ENCODE measurements around the gene B4GALNT3.
"Not testable (repeated sequence)": the region's sequence is repeated elsewhere in the genome, so short reads cannot be mapped to it uniquely, and the experiment has no call there.

The B4GALNT3 gene

GRCh38 chr12:459430-460258 lies at the start of gene B4GALNT3:
TSS of gene B4GALNT3 (plus strand) at chr12:459939. CDS start at chr12:460377, 438 bp downstream.
- H3K4me3 ChIP-seq (ENCODE audit: low read length), result peak within 1 kb of the TSS; percentile 60
- DNase-seq (ENCODE audit: low read depth), result no peak
- no peak for TF ChIP-seq CTCF (conservative IDR thresholded peaks at IDR 0.05; ENCODE audit: low read depth, low read length)

- no peak for DNase-seq (ENCODE audit: low read depth)
- TF ChIP-seq CTCF (conservative IDR thresholded peaks at IDR 0.05; ENCODE audit: low read depth, low read length), result no peak
- no peak overlapping the region for H3K4me3 ChIP-seq (ENCODE audit: low read length)
These were observed 44.9 kb upstream of the B4GALNT3 start for GRCh38 chr12:414859-415258.

GRCh38 chr12:418432-418831 lies 41.3 kb upstream of the B4GALNT3 start:
- no peak overlapping the region for H3K4me3 ChIP-seq (ENCODE audit: low read length)
- no peak for DNase-seq (ENCODE audit: low read depth)
- no peak for TF ChIP-seq CTCF (conservative IDR thresholded peaks at IDR 0.05; ENCODE audit: low read depth, low read length)

- TF ChIP-seq CTCF (conservative IDR thresholded peaks at IDR 0.05; ENCODE audit: low read depth, low read length), result no peak
These were observed 37.2 kb upstream of the B4GALNT3 start for GRCh38 chr12:422526-422925.

GRCh38 chr12:435737-436136 lies 24.0 kb upstream of the B4GALNT3 start:
- H3K4me3 ChIP-seq (ENCODE audit: low read length); DNase-seq (ENCODE audit: low read depth): not testable (repeated sequence)

More at GRCh38 chr12:422526-422925, 37.2 kb upstream of the B4GALNT3 start:
- no peak for DNase-seq (ENCODE audit: low read depth)
- H3K4me3 ChIP-seq (ENCODE audit: low read length), result no peak overlapping the region

- no peak overlapping the region for H3K4me3 ChIP-seq (ENCODE audit: low read length)
- peak; percentile 82 for TF ChIP-seq CTCF (conservative IDR thresholded peaks at IDR 0.05; ENCODE audit: low read depth, low read length)
- no peak for DNase-seq (ENCODE audit: low read depth)
These were observed 17.4 kb upstream of the B4GALNT3 start for GRCh38 chr12:442235-442884.

GRCh38 chr12:447141-447540 lies 12.6 kb upstream of the B4GALNT3 start:
- H3K4me3 ChIP-seq (ENCODE audit: low read length), result no peak overlapping the region

More at GRCh38 chr12:447141-447540, 12.6 kb upstream of the B4GALNT3 start:
- no peak for DNase-seq (ENCODE audit: low read depth)
- TF ChIP-seq CTCF (conservative IDR thresholded peaks at IDR 0.05; ENCODE audit: low read depth, low read length), result no peak

All from retinal pigment epithelial cell (primary cell).